Measurements from ENCODE around the gene TGFBR3.

Gene TGFBR3

DNA sequence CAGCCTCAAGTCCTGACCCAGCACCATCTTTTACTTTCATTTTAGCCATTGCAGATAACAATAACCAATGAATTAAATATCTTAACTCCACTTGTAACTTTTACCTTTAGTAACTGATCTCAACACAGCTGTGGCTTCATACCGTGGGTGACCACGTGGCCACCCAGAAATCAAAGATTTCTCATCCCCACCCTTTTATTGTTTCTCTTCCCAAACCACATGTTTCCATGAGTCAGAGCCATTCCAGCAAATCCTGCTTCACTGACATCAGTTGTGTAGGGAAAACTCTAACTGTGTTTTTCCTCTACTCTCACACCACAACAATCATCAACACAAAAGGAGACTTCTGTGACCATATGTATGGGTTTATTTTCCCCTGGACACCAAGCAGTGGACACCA, 38.2 kb upstream of the TGFBR3 start:
- Histone ChIP-seq H3K36me3 (ENCODE audit: control insufficient read depth in 2 of 2, insufficient read depth in 1 of 2, low read length in 2 of 2) (no peaks in the 10 kb centered on the region), H3K27ac (ENCODE audit: extremely low read depth, low read depth, low read length) (no peak overlapping the region), H3K9me3 (ENCODE audit: control insufficient read depth, insufficient read depth, low read depth, low read length) (no peaks in the 10 kb centered on the region), H3K4me1 (ENCODE audit: control insufficient read depth, insufficient read depth, low read length) (no peaks in the 10 kb centered on the region), H3K4me3 (ENCODE audit: low read depth, low read length) (no peak overlapping the region)
- ChIA-PET CTCF (interaction anchor here (0.6 to 0.8 kb wide), 3 partner anchors 398 to 1556 kb away, joined by 3 read pairs; no protein-coding TSS in a partner anchor), POLR2A (no interaction called here)
- TF ChIP-seq, protein P1, sequence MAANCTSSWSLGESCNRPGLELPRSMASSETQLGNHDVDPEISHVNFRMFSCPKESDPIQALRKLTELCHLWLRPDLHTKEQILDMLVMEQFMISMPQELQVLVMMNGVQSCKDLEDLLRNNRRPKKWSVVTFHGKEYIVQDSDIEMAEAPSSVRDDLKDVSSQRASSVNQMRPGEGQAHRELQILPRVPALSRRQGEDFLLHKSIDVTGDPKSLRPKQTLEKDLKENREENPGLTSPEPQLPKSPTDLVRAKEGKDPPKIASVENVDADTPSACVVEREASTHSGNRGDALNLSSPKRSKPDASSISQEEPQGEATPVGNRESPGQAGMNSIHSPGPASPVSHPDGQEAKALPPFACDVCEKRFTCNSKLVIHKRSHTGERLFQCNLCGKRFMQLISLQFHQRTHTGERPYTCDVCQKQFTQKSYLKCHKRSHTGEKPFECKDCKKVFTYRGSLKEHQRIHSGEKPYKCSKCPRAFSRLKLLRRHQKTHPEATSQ (tag by site-specific recombination; IDR thresholded peaks at IDR 0.05) = no peak
- TF ChIP-seq WT1 (tag by site-specific recombination; IDR thresholded peaks at IDR 0.05) (no peak), ZNF335 (tag by site-specific recombination; conservative IDR thresholded peaks at IDR 0.05) (no peak), ZNF701 (tag by site-specific recombination; IDR thresholded peaks at IDR 0.05) (no peak), GLI2 (tag by site-specific recombination; IDR thresholded peaks at IDR 0.05; ENCODE audit: borderline replicate concordance, low read depth) (no peak), ZNF155 (tag by site-specific recombination; IDR thresholded peaks at IDR 0.05) (no peak), ZNF202 (tag by site-specific recombination; IDR thresholded peaks at IDR 0.05; ENCODE audit: borderline replicate concordance) (no peak), ZNF747 (tag by site-specific recombination; IDR thresholded peaks at IDR 0.05) (no peak)
- TF ChIP-seq, protein P2, sequence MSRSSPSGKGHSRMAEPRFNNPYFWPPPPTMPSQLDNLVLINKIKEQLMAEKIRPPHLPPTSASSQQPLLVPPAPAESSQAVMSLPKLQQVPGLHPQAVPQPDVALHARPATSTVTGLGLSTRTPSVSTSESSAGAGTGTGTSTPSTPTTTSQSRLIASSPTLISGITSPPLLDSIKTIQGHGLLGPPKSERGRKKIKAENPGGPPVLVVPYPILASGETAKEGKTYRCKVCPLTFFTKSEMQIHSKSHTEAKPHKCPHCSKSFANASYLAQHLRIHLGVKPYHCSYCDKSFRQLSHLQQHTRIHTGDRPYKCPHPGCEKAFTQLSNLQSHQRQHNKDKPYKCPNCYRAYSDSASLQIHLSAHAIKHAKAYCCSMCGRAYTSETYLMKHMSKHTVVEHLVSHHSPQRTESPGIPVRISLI (tag by site-specific recombination; IDR thresholded peaks at IDR 0.05) = no peak
- TF ChIP-seq, protein P3, sequence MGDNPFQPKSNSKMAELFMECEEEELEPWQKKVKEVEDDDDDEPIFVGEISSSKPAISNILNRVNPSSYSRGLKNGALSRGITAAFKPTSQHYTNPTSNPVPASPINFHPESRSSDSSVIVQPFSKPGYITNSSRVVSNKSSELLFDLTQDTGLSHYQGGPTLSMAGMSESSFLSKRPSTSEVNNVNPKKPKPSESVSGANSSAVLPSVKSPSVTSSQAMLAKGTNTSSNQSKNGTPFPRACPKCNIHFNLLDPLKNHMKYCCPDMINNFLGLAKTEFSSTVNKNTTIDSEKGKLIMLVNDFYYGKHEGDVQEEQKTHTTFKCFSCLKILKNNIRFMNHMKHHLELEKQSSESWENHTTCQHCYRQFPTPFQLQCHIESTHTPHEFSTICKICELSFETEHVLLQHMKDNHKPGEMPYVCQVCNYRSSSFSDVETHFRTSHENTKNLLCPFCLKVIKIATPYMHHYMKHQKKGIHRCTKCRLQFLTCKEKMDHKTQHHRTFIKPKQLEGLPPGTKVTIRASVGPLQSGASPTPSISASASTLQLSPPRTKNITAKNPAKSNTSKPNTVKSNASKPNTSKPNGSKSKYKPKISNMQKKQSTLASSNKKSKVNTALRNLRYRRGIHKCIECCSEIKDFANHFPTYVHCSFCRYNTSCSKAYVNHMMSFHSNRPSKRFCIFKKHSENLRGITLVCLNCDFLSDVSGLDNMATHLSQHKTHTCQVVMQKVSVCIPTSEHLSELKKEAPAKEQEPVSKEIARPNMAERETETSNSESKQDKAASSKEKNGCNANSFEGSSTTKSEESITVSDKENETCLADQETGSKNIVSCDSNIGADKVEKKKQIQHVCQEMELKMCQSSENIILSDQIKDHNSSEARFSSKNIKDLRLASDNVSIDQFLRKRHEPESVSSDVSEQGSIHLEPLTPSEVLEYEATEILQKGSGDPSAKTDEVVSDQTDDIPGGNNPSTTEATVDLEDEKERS (tag by site-specific recombination; IDR thresholded peaks at IDR 0.05) = no peak
- TF ChIP-seq, protein P4, sequence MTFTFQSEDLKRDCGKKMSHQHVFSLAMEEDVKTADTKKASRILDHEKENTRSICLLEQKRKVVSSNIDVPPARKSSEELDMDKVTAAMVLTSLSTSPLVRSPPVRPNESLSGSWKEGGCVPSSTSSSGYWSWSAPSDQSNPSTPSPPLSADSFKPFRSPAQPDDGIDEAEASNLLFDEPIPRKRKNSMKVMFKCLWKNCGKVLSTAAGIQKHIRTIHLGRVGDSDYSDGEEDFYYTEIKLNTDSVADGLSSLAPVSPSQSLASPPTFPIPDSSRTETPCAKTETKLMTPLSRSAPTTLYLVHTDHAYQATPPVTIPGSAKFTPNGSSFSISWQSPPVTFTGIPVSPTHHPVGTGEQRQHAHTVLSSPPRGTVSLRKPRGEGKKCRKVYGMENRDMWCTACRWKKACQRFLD (tag by site-specific recombination; IDR thresholded peaks at IDR 0.05) = no peak
- TF ChIP-seq, protein P5, sequence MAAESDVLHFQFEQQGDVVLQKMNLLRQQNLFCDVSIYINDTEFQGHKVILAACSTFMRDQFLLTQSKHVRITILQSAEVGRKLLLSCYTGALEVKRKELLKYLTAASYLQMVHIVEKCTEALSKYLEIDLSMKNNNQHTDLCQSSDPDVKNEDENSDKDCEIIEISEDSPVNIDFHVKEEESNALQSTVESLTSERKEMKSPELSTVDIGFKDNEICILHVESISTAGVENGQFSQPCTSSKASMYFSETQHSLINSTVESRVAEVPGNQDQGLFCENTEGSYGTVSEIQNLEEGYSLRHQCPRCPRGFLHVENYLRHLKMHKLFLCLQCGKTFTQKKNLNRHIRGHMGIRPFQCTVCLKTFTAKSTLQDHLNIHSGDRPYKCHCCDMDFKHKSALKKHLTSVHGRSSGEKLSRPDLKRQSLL (tag by site-specific recombination; IDR thresholded peaks at IDR 0.05) = no peak

DNA sequence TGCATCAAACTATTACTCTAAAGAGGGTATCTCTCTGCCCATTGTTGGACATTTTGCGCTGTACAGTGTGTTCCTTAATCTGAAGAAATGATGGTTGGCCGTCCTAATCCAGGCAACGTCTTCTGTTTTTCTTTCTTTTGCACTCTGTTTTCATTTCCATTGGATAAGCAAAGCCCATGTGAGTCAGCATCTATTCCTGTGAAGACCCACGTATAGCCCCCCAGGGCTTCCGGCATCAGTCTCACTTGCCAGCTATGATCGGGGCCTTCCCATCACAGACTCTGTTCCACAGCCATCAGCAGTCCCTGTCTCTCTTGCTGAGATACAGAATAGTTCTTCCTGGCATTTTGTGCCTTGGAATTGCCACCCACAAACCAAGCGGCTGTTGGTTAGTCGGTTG, 34.0 kb upstream of the TGFBR3 start:
- no peak overlapping the region for H3K27ac ChIP-seq (ENCODE audit: extremely low read depth, low read depth, low read length)
- no peak overlapping the region for H3K4me3 ChIP-seq (ENCODE audit: low read depth, low read length)
- no peaks in the 10 kb centered on the region for H3K9me3 ChIP-seq (ENCODE audit: control insufficient read depth, insufficient read depth, low read depth, low read length)
- TF ChIP-seq ZNF221 (tag by site-specific recombination; IDR thresholded peaks at IDR 0.05; ENCODE audit: borderline replicate concordance) (no peak), ZNF223 (tag by site-specific recombination; IDR thresholded peaks at IDR 0.05) (no peak), FEZF1 (tag by site-specific recombination; IDR thresholded peaks at IDR 0.05) (no peak), IKZF3 (tag by site-specific recombination; IDR thresholded peaks at IDR 0.05) (no peak), ZBTB7A (tag by site-specific recombination; IDR thresholded peaks at IDR 0.05; ENCODE audit: low read depth) (no peak), ZNF610 (tag by site-specific recombination; IDR thresholded peaks at IDR 0.05; ENCODE audit: borderline replicate concordance) (no peak), ZNF2 (tag by site-specific recombination; IDR thresholded peaks at IDR 0.05) (no peak)
- TF ChIP-seq, protein P6, sequence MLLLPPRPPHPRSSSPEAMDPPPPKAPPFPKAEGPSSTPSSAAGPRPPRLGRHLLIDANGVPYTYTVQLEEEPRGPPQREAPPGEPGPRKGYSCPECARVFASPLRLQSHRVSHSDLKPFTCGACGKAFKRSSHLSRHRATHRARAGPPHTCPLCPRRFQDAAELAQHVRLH (tag by site-specific recombination; IDR thresholded peaks at IDR 0.05) = no peak
- TF ChIP-seq, protein P2 (tag by site-specific recombination; IDR thresholded peaks at IDR 0.05) = no peak
- TF ChIP-seq, protein P7, sequence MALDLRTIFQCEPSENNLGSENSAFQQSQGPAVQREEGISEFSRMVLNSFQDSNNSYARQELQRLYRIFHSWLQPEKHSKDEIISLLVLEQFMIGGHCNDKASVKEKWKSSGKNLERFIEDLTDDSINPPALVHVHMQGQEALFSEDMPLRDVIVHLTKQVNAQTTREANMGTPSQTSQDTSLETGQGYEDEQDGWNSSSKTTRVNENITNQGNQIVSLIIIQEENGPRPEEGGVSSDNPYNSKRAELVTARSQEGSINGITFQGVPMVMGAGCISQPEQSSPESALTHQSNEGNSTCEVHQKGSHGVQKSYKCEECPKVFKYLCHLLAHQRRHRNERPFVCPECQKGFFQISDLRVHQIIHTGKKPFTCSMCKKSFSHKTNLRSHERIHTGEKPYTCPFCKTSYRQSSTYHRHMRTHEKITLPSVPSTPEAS (tag by site-specific recombination; IDR thresholded peaks at IDR 0.05) = no peak
- ChIA-PET CTCF (interaction anchor here (0.6 kb wide), 1 partner anchor 754 kb away, joined by 3 read pairs; no protein-coding TSS in a partner anchor), POLR2A (no interaction called here)
- no peaks in the 10 kb centered on the region for H3K4me1 ChIP-seq (ENCODE audit: control insufficient read depth, insufficient read depth, low read length)
- H3K36me3 ChIP-seq (ENCODE audit: control insufficient read depth in 2 of 2, insufficient read depth in 1 of 2, low read length in 2 of 2) = no peaks in the 10 kb centered on the region
